Panc1 (cell line): ENCODE results near the gene THRB.

Source experiments
- POLR2AphosphoS5 ChIP-seq: IDR thresholded peaks from 2 replicates; pipeline ENCODE4 v1.6.1; 2012; ENCODE audit warnings: mild to moderate bottlenecking, low read depth, low read length, moderate library complexity
- TF ChIP-seq, protein P1 (sequence below): fragments of 450-650 bp; IDR thresholded peaks from 2 replicates; pipeline ENCODE4 v1.5.1; 2017; ENCODE audit warnings: mild to moderate bottlenecking

DNA sequence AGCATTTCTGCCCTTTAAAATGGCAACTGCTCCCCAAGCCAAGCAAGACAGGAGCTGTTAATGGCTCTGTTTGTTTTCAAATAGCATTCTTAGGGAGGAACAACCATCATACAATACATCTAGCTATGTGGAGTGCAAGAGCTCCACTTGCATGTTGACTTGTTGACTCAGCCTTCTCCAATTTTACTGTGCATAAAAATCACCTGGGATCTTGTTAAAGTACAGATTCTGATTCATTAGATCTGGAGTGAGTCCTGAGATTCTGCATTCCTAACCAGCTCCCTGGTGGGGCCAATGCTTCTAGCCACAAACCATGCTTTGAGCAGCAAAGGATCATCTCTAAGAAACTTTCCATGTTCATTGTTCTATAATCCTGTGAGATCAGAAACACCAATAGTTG, 171.4 kb downstream of the THRB start:
- TF ChIP-seq, protein P1, sequence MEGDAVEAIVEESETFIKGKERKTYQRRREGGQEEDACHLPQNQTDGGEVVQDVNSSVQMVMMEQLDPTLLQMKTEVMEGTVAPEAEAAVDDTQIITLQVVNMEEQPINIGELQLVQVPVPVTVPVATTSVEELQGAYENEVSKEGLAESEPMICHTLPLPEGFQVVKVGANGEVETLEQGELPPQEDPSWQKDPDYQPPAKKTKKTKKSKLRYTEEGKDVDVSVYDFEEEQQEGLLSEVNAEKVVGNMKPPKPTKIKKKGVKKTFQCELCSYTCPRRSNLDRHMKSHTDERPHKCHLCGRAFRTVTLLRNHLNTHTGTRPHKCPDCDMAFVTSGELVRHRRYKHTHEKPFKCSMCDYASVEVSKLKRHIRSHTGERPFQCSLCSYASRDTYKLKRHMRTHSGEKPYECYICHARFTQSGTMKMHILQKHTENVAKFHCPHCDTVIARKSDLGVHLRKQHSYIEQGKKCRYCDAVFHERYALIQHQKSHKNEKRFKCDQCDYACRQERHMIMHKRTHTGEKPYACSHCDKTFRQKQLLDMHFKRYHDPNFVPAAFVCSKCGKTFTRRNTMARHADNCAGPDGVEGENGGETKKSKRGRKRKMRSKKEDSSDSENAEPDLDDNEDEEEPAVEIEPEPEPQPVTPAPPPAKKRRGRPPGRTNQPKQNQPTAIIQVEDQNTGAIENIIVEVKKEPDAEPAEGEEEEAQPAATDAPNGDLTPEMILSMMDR = no peak
- TF ChIP-seq POLR2AphosphoS5 = no peak
